K562 (cell line): ENCODE results near the gene CCT5. TPM values are rescaled to one million over a fixed set of nuclear protein-coding genes. Genes with fewer than 3 reads are reported as not detected.

Experiments used
- CBFB ChIP-seq: sonication (generic); formaldehyde crosslinking; IDR thresholded peaks from 2 replicates; pipeline ENCODE4 v1.4.0; 2020; ENCODE audit warnings: mild to moderate bottlenecking, missing genetic modification reagents
- FOS ChIP-seq: IDR thresholded peaks from 3 replicates; pipeline ENCODE4 v1.6.1; 2011; ENCODE audit not compliant: insufficient read length; ENCODE audit errors: extremely low read depth
- HOMEZ ChIP-seq: fragments of 250-450 bp; sonication (Bioruptor Pico); IDR thresholded peaks from 2 replicates; pipeline ENCODE4 v1.4.0; 2020; ENCODE audit warnings: mild to moderate bottlenecking, moderate library complexity
- POU5F1 ChIP-seq: fragments of 150-350 bp; IDR thresholded peaks from 2 replicates; pipeline ENCODE4 v1.6.1; 2014; ENCODE audit warnings: borderline replicate concordance, low read length, low read depth, mild to moderate bottlenecking; ENCODE audit not compliant: partially characterized antibody
- RFX7 ChIP-seq: fragments of 250-450 bp; sonication (Bioruptor Pico); IDR thresholded peaks from 2 replicates; pipeline ENCODE4 v1.5.1; 2021; ENCODE audit warnings: mild to moderate bottlenecking
- ZFP36 ChIP-seq: fragments of 150-350 bp; IDR thresholded peaks from 2 replicates; pipeline ENCODE4 v1.6.1; 2018; ENCODE audit warnings: low read length, low read depth; ENCODE audit not compliant: partially characterized antibody
- ZNF165 ChIP-seq: fragments of 250-450 bp; sonication (Bioruptor Pico); IDR thresholded peaks from 2 replicates; pipeline ENCODE4 v1.4.0; 2020; ENCODE audit warnings: borderline replicate concordance
- polyA plus RNA-seq, 8 experiments: library from polyadenylated mRNA; depleted of rRNA in 4 of 8; stranded (reverse) in 5 of 8; unstranded in 3 of 8; fragments of >200 nt; fragmentation: Nextera tagmentation in 2 of 8; fragmentation: Illumina TruSeq in 1 of 8; extraction: Ambion mirVana in 2 of 8; extraction: Trizol in 1 of 8; gene quantifications; 2 replicates each; pipeline versions ENCODE4 v1.2.1 to v1.2.3, GENCODE V29; 2011 to 2014; ENCODE audit warnings: inconsistent platforms in 1 of 8, missing spikeins in 1 of 8
- total RNA-seq, 7 experiments: library from RNA; depleted of rRNA in 6 of 7; stranded (reverse); fragments of >200 nt in 6 of 7; fragmentation: Illumina TruSeq in 2 of 7; extraction: Trizol in 2 of 7; gene quantifications; 2 replicates each; pipeline versions ENCODE4 v1.2.1 to v1.2.3, GENCODE V29; 2011 to 2021; ENCODE audit warnings: low replicate concordance in 1 of 7
- TF ChIP-seq, protein P1 (sequence below): fragments of 450-650 bp; IDR thresholded peaks from one replicate; pipeline ENCODE4 v1.6.1; 2018; ENCODE audit warnings: mild to moderate bottlenecking, moderate library complexity; ENCODE audit not compliant: partially characterized antibody
- TF ChIP-seq, protein P2 (sequence below): fragments of 450-650 bp; formaldehyde crosslinking; IDR thresholded peaks from 2 replicates; pipeline ENCODE4 v1.4.0; 2022; ENCODE audit warnings: missing genetic modification characterization
- TF ChIP-seq, protein P3 (sequence below): sonication (generic); formaldehyde crosslinking; IDR thresholded peaks from 2 replicates; pipeline ENCODE4 v1.8.0; 2022; ENCODE audit warnings: mild to moderate bottlenecking, missing genetic modification reagents

Gene CCT5
- total and polyA plus RNA-seq, 9 of the 15 experiments (the other 6 are each of a cell fraction or from before 2014, with no cell fraction given), result 782 to 1,606 (median 1,153) TPM

DNA sequence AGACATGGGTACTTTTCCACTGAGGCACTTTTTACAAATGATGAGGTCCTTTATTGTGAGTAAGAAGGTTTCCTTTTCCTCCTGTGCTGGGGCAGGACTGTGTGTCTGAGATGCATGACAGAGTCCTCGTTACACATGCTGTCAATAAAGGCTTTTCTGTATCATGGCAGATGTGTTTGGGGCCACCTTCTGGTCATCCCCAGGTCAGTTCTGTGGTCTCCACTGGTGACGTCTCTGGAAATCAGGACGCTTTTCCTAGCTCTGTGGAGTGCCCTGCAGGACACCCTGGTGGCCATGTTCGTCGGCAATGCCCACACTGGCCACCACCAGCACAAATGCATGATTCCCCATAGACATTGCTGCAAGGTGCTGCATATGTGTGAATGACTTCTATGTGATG, 54.9 kb downstream of the CCT5 start (continued):
- TF ChIP-seq, protein P1, sequence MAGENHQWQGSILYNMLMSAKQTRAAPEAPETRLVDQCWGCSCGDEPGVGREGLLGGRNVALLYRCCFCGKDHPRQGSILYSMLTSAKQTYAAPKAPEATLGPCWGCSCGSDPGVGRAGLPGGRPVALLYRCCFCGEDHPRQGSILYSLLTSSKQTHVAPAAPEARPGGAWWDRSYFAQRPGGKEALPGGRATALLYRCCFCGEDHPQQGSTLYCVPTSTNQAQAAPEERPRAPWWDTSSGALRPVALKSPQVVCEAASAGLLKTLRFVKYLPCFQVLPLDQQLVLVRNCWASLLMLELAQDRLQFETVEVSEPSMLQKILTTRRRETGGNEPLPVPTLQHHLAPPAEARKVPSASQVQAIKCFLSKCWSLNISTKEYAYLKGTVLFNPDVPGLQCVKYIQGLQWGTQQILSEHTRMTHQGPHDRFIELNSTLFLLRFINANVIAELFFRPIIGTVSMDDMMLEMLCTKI, result no peak
- TF ChIP-seq HOMEZ (no peak), ZFP36 (no peak), FOS (no peak), RFX7 (CRISPR knock-in tag) (no peak), CBFB (CRISPR knock-in tag) (peak; percentile 87), ZNF165 (CRISPR knock-in tag) (no peak), POU5F1 (no peak)
- TF ChIP-seq, protein P2, sequence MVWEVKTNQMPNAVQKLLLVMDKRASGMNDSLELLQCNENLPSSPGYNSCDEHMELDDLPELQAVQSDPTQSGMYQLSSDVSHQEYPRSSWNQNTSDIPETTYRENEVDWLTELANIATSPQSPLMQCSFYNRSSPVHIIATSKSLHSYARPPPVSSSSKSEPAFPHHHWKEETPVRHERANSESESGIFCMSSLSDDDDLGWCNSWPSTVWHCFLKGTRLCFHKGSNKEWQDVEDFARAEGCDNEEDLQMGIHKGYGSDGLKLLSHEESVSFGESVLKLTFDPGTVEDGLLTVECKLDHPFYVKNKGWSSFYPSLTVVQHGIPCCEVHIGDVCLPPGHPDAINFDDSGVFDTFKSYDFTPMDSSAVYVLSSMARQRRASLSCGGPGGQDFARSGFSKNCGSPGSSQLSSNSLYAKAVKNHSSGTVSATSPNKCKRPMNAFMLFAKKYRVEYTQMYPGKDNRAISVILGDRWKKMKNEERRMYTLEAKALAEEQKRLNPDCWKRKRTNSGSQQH (CRISPR knock-in tag), result no peak
- TF ChIP-seq, protein P3, sequence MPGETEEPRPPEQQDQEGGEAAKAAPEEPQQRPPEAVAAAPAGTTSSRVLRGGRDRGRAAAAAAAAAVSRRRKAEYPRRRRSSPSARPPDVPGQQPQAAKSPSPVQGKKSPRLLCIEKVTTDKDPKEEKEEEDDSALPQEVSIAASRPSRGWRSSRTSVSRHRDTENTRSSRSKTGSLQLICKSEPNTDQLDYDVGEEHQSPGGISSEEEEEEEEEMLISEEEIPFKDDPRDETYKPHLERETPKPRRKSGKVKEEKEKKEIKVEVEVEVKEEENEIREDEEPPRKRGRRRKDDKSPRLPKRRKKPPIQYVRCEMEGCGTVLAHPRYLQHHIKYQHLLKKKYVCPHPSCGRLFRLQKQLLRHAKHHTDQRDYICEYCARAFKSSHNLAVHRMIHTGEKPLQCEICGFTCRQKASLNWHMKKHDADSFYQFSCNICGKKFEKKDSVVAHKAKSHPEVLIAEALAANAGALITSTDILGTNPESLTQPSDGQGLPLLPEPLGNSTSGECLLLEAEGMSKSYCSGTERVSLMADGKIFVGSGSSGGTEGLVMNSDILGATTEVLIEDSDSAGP (CRISPR knock-in tag), result no peak
